HEK293 (cell line): Measurements from ENCODE around the gene SRPX.

Source experiments
- CTCF ChIA-PET: fragments of 350-600 bp; formaldehyde crosslinking; extraction: SDS; loops from one replicate; lab custom pipeline; 2021; ENCODE audit warnings: antibody characterized with exemption; lab: Yijun Ruan, JAX
- POLR2A ChIA-PET: fragments of 300-600 bp; formaldehyde crosslinking; extraction: SDS; loops from one replicate; lab custom pipeline; 2020; ENCODE audit warnings: antibody characterized with exemption, inconsistent platforms; lab: Yijun Ruan, JAX
- H3K27ac ChIP-seq: fragments of 200-500 bp; sonication (Bioruptor generic); 2 replicates; pipeline ENCODE4 v1.5.1; 2014; ENCODE audit warnings: low read depth, low read length, control low read depth, inconsistent platforms; ENCODE audit errors: extremely low read depth
- H3K36me3 ChIP-seq, 2 experiments: fragments of 200-500 bp in 1 of 2; sonication (Bioruptor generic) in 1 of 2; 1 replicate in 1 of 2; 2 replicates in 1 of 2; pipeline ENCODE4 v1.5.1; 2014 to 2017; ENCODE audit warnings: inconsistent platforms in 2 of 2, low read length in 2 of 2; ENCODE audit not compliant: control insufficient read depth in 2 of 2, insufficient read depth in 1 of 2
- H3K4me1 ChIP-seq: fragments of 200-500 bp; sonication (Bioruptor generic); 2 replicates; pipeline ENCODE4 v1.5.1; 2014; ENCODE audit warnings: mild to moderate bottlenecking, low read length, inconsistent platforms; ENCODE audit not compliant: control insufficient read depth, insufficient read depth
- H3K4me3 ChIP-seq: 2 replicates; pipeline ENCODE4 v1.5.1; 2011; ENCODE audit warnings: low read depth, mild to moderate bottlenecking, control low read depth, low read length, moderate library complexity
- H3K9me3 ChIP-seq: fragments of 200-500 bp; sonication (Bioruptor generic); 2 replicates; pipeline ENCODE4 v1.5.1; 2014; ENCODE audit warnings: low read depth, low read length, inconsistent platforms; ENCODE audit not compliant: control insufficient read depth, insufficient read depth
- AEBP2 ChIP-seq: fragments of 450-650 bp; formaldehyde crosslinking; IDR thresholded peaks from 2 replicates; pipeline ENCODE4 v1.5.1; 2016; ENCODE audit warnings: missing biosample characterization, missing genetic modification characterization, borderline replicate concordance
- ATF2 ChIP-seq: fragments of 450-650 bp; formaldehyde crosslinking; IDR thresholded peaks from 2 replicates; pipeline ENCODE4 v1.5.1; 2016; ENCODE audit warnings: missing biosample characterization, missing genetic modification characterization, low read depth
- KLF7 ChIP-seq: fragments of 450-650 bp; formaldehyde crosslinking; IDR thresholded peaks from 2 replicates; pipeline ENCODE4 v1.5.1; 2016; ENCODE audit warnings: missing biosample characterization, missing genetic modification characterization, borderline replicate concordance
- MZF1 ChIP-seq: fragments of 450-650 bp; formaldehyde crosslinking; IDR thresholded peaks from 2 replicates; pipeline ENCODE4 v1.5.1; 2017; ENCODE audit warnings: missing biosample characterization, missing genetic modification characterization, borderline replicate concordance
- PRDM10 ChIP-seq: fragments of 450-650 bp; formaldehyde crosslinking; IDR thresholded peaks from 2 replicates; pipeline ENCODE4 v1.5.1; 2016; ENCODE audit warnings: missing biosample characterization, missing genetic modification characterization
- SETDB1 ChIP-seq: IDR thresholded peaks from one replicate; pipeline ENCODE4 v1.6.1; 2017; ENCODE audit warnings: mild to moderate bottlenecking, low read length, moderate library complexity, mixed read lengths; ENCODE audit not compliant: insufficient read length
- ZBTB17 ChIP-seq: fragments of 450-650 bp; formaldehyde crosslinking; IDR thresholded peaks from 2 replicates; pipeline ENCODE4 v1.5.1; 2016; ENCODE audit warnings: missing biosample characterization, missing genetic modification characterization
- ZBTB7A ChIP-seq: fragments of 450-650 bp; formaldehyde crosslinking; IDR thresholded peaks from 2 replicates; pipeline ENCODE4 v1.5.1; 2016; ENCODE audit warnings: low read depth, missing biosample characterization, missing genetic modification characterization
- ZNF175 ChIP-seq: fragments of 450-650 bp; formaldehyde crosslinking; IDR thresholded peaks from 2 replicates; pipeline ENCODE4 v1.5.1; 2016; ENCODE audit warnings: missing biosample characterization, missing genetic modification characterization
- ZNF280D ChIP-seq: fragments of 450-650 bp; formaldehyde crosslinking; IDR thresholded peaks from 2 replicates; pipeline ENCODE4 v1.5.1; 2016; ENCODE audit warnings: missing biosample characterization, missing genetic modification characterization
- ZNF324 ChIP-seq: fragments of 450-650 bp; formaldehyde crosslinking; IDR thresholded peaks from 2 replicates; pipeline ENCODE4 v1.5.1; 2016; ENCODE audit warnings: missing biosample characterization, missing genetic modification characterization
- ZNF518A ChIP-seq: fragments of 450-650 bp; formaldehyde crosslinking; conservative IDR thresholded peaks from 2 replicates; pipeline ENCODE4 v1.5.1; 2016; ENCODE audit warnings: low read depth, missing biosample characterization, missing genetic modification characterization
- ZNF529 ChIP-seq: fragments of 450-650 bp; formaldehyde crosslinking; IDR thresholded peaks from 2 replicates; pipeline ENCODE4 v1.5.1; 2017; ENCODE audit warnings: missing genetic modification characterization, missing biosample characterization; ENCODE audit not compliant: insufficient replicate concordance
- ZNF596 ChIP-seq: fragments of 450-650 bp; IDR thresholded peaks from 2 replicates; pipeline ENCODE4 v1.5.0; 2018; ENCODE audit warnings: missing biosample characterization, mild to moderate bottlenecking, missing genetic modification characterization, moderate library complexity
- ZNF768 ChIP-seq: fragments of 450-650 bp; formaldehyde crosslinking; IDR thresholded peaks from 2 replicates; pipeline ENCODE4 v1.5.1; 2018; ENCODE audit warnings: missing biosample characterization, mild to moderate bottlenecking, missing genetic modification characterization
- ZNF776 ChIP-seq: fragments of 450-650 bp; formaldehyde crosslinking; IDR thresholded peaks from 2 replicates; pipeline ENCODE4 v1.5.0; 2017; ENCODE audit warnings: missing biosample characterization, missing genetic modification characterization, borderline replicate concordance
- ZSCAN4 ChIP-seq: fragments of 450-650 bp; formaldehyde crosslinking; IDR thresholded peaks from 2 replicates; pipeline ENCODE4 v1.5.1; 2017; ENCODE audit warnings: missing biosample characterization, missing genetic modification characterization

SRPX gene

GRCh38 chrX:38165023-38165422 is 55.6 kb downstream of the SRPX start:
- POLR2A ChIA-PET: no interaction called here
- CTCF ChIA-PET: interaction anchor here (0.6 to 7.0 kb wide), 7 partner anchors 11 to 655 kb away, joined by 3 to 75 read pairs (median 10); a partner anchor contains a TSS
- H3K4me3 ChIP-seq: no peak overlapping the region

More at GRCh38 chrX:38165023-38165422, 55.6 kb downstream of the SRPX start:
- H3K9me3 ChIP-seq: no peaks in the 10 kb centered on the region
- TF ChIP-seq SETDB1 (no peak), MZF1 (no peak), ATF2 (no peak), ZNF280D (tag by site-specific recombination) (no peak), ZNF324 (tag by site-specific recombination) (no peak), ZBTB7A (tag by site-specific recombination) (no peak), ZNF529 (no peak), ZNF175 (tag by site-specific recombination) (no peak), ZSCAN4 (tag by site-specific recombination) (no peak), KLF7 (tag by site-specific recombination) (no peak), PRDM10 (no peak), ZBTB17 (tag by site-specific recombination) (no peak), ZNF596 (tag by site-specific recombination) (no peak), ZNF776 (no peak), ZNF518A (no peak), ZNF768 (tag by site-specific recombination) (no peak), AEBP2 (tag by site-specific recombination) (no peak)
- no peaks in the 10 kb centered on the region for H3K4me1 ChIP-seq
- H3K27ac ChIP-seq: no peak overlapping the region
- no peaks in the 10 kb centered on the region for H3K36me3 ChIP-seq
